Activated effector memory CD4-positive, alpha-beta T cell treated with Interleukin-2 at 50 U/mL for 16 hours (primary cell): ENCODE measurements around the gene HCAR2.
"Not testable (repeated sequence)": the region's sequence is repeated elsewhere in the genome, so short reads cannot be mapped to it uniquely, and the experiment has no call there.

ENCODE experiments used
- DNase-seq: peaks from one replicate; pipeline ENCODE4 v3.0.0-alpha.2; 2020

HCAR2 gene

DNA sequence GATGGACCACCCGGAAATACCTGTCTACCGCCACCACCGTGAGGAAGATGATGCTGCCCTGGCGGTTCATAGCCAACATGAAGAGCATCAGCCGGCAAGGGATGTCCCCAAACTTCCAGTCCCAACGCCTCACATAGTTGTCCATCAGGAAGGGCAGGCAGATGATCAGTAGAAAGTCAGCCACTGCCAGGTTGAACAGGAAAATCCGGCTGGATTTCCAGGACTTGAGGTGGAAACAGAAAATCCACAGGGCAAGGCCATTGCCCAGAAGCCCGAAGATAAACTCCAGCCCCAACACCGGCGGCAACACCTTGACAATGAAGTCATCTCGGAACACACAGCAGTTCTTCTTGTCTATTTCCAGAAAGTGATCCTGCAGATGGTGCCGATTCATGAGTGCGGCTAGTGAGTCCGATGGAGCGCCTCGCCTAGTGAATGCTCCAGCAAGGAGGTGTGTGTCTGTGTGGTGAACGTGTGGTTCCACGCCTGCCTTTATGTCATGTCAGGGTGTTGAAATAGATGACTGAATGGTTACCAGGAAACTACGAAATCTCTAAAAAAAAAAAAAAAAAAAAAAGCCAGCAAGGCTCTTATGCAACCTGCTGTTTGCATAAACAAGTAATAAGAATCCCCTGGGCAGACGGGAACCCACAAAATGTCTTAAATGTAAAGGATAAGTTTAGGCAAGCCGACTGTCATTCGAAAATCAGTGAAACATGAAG lies at the start of gene HCAR2:
TSS of gene HCAR2 (minus strand) at position 468 of the 722 bp plus-strand sequence. CDS start at position 394, 74 bp downstream.
- DNase-seq = not testable (repeated sequence)

DNA sequence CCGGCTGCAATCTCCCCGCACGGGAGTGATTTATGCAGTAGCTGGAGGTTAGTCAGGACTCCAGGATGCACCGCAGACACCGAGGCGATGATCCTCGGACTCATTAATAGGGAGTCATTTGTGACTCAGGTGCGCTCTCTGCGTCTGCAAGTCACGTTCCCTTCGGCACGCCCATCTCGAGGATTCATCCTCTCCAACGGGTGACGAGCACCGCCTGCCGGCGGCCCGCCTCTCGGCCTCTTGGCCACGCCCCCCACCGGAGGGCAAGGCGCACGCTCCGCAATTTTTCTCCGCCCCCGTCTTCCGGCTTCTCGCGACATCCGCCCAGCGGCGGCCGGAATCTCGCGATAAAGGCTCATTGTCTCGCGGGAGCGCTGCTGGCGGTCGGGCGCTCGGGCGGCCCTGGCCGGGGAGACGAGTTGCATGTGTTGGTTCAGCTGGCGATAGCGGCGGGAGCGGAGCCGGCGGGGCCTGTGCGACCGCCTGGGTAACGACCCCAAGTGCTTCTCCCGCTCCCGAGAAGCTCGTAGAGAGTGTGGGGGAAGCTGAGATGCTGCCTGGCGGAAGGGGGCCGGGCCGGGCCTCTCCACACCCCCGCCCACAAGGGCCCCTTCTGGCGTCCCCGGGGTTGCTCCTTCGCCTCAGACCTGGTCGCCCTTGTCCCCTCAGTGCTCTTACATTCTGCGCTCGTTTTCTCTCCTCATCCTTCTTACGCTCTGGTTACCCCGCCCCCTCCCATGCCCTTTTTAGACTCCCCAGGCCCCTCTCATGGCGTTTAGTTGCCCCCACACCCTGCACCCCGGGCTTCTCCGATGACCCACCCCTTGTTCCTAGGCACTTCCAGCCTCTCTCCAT lies 49.5 kb upstream of the HCAR2 start, which contains the start of gene DENR:
TSS of gene DENR (plus strand) at position 361 of the 855 bp plus-strand sequence. CDS start 878 bp downstream, outside the sequence.
- DNase-seq = peak; percentile 100

DNA sequence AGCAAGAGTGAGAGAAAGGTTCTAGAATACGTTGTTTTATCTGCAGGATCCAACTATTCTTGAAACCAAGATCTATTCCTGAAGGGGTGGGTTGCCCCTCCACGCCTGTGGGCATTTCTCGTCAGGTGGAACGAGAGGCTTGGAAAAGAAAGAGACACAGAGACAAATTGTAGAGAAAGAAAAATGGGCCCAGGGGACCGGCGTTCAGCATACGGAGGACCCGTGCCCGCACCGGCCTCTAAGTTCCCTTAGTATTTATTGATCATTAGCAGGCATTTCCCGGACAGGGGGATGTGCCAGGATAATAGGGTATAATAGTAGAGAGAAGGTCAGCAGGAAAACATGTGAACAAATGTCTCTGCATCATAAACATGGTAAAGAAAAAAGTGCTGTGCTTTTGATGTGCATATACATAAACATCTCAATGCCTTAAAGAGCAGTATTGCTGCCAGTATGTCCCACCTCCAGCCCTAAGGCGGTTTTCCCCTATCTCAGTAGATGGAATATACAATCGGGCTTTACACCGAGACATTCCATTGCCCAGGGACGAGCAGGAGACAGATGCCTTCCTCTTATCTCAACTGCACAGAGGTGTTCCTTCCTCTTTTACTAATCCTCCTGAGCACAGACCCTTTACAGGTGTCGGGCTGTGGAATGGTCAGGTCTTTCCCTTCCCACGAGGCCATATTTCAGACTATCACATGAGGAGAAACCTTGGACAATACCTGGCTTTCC lies 47.8 kb upstream of the HCAR2 start:
- DNase-seq = not testable (repeated sequence)

DNA sequence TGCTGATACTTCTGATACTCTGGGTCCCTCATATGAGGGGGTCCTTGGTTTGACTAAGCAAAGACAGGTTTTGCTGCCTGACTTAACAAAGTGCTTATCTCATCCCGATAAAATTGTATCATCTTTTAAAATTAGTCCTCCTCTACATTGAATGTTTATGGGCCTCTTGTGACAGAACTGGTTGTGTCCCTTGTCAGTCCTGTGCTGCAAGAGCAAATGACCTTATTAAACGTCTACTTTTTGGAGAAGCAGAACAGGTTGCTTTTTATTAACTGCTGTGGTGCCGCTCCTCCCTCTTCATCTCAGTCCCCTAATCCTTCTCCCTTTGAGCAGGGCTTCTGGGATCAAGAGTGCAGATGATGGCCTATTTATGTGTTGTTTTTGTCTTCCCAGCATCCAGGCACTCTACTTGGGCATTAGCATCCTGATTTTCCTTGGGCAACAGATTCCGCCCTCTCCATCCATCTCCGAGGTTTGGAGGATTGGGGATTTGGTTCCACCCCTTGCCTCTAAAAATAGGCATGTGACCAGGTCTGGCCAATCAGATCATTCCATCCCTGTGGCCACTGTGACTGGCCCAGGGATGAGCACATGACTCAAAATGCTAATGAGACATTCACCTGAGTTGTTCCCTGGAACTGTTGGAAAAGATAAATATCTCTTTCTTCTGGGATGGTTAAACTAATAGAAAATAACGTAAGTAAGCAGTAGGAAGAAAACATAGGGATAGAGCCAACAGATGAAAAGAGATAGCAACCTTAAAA lies 46.6 kb upstream of the HCAR2 start:
- no peak for DNase-seq

DNA sequence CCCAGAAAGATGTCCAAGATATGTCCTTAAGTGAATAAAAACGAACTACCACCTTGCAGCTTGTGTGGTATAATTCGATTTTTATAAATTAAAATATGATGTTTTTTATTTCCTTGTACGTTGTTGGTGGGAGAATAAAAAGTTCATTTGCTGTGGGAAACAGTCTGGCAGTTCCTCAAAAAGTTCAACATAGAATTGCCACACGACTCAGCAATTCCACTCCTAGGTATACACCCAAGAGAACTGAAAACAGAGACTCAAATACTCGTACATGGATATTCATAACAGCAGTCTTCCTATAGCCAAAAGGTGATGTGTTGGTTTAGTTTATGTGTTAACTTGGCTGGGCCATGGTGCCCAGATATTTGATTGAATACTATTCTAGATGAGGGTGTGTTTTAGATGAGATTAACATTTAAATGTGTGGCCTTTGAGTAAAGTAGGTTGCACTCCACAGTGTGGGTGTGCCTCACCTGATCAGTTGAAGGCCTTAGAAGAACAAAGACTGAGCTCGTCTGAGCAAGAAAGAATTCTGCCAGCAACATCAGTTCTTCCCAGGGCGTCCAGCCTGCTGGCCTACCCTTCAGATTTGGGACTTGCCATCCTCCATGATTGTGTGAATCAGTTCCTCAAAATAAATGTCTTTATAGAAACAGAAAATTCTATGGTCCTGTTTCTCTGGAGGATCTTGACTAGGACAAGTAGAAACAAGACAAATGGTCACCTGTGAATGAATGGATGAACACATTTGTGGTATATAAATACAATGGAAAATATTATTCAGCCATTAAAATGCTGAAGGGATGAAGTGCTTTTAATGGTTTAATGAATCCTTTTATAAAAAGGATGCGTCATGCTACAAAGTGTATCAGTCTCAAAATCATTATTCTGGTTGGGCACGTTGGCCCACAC lies 44.3 kb upstream of the HCAR2 start:
- DNase-seq = no peak

DNA sequence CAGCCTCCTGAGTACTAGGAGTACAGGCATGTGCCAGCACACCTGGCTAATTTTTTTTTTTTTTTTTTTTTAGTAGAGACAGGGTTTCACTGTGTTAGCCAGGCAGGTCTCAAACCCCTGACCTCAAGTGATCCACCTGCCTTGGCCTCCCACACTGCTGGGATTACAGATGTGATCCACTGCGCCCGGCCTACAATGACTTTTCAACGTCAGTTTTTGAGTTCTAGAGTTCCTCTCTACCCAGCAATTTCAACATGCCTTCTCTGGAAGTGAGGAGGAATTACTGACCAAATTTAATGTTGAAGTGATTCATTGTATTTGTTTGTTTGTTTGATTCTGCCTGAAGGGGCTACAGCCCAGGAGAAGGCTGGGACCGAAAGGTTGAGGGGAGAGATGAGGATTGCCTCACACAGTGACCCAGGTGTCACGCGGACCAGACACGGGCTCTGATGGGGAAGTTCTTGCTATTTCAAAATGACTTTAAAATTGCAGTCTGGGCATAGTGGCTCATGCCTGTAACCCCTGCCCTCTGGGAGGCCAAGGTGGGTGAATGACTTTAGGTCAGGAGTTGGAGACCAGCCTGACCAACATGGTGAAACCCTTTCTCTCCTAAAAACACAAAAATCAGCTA lies 40.9 kb upstream of the HCAR2 start:
- DNase-seq = no peak

DNA sequence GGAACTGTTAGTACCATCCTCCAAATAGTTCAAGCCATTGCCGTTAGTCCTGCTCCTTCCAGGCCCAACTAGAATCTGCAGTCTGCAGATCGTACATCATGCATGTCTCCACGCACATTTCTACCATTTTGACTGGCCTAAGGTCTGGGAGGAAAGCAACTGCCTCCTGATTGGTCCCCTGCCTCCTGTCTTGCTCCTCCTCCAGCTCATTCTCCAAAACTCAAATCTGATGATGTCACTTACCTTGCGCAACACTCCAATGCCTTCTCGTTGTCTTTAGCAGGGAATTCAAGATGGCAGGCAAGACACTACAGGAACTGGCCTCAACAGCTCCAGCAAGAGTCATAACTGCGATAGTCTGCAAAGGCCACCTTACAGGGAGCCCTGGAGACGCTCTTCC lies 37.2 kb upstream of the HCAR2 start:
- no peak for DNase-seq

DNA sequence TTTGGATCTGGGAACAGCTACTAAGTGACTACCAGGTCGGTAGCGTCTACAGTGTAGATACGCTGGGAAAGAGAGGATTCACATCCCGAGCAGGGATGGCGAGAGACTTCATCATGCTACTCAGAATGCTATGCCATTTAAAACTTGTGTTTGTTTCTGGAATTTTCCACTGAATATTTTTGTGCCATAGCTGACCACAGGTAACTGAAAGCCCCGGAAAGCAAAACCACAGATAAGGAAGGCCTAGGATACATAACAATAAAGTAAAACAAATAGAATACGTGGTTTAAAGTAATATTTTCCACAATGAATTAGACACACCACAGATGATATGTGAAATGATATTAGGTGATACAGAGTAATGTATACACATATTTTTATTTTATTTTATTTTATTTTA lies 35.4 kb upstream of the HCAR2 start:
- DNase-seq = no peak

DNA sequence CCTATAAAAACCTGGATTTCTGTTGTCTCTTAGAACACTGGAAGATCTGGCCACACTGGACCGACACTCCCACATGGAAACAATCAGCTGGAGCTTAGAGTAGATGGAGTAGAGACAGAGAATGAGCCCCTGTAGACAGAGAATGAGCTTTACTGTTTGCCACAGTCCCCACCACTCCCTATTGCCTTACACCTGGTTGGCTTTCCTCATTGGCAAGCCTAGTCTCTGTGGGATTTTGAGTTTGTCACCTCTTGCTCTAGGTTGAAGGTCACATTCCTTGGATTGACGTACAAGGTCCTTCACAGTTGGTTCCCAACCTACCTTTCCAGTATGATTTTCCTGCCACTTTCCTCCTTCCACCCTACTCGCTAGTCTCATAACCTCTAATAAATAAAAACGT lies 29.5 kb upstream of the HCAR2 start:
- DNase-seq = no peak

DNA sequence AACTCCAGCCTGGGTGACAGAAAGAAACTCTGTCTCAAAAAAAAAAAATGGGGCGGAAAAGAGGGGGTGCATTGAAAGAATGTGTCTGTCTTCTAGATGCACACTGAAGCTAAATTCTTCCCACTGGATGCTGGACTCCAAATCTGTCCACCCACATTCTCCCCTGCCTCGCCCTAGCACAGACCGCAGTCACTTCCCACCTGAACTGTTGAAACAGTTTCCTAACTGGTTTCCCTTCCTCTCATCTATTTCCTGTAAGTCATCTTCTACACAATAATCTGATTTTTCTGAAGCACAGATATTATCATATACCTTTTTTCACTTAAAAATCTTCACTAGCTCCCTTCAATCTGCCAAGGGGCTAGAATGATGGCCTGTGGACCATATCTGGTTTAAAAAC lies 29.0 kb upstream of the HCAR2 start:
- DNase-seq = no peak

DNA sequence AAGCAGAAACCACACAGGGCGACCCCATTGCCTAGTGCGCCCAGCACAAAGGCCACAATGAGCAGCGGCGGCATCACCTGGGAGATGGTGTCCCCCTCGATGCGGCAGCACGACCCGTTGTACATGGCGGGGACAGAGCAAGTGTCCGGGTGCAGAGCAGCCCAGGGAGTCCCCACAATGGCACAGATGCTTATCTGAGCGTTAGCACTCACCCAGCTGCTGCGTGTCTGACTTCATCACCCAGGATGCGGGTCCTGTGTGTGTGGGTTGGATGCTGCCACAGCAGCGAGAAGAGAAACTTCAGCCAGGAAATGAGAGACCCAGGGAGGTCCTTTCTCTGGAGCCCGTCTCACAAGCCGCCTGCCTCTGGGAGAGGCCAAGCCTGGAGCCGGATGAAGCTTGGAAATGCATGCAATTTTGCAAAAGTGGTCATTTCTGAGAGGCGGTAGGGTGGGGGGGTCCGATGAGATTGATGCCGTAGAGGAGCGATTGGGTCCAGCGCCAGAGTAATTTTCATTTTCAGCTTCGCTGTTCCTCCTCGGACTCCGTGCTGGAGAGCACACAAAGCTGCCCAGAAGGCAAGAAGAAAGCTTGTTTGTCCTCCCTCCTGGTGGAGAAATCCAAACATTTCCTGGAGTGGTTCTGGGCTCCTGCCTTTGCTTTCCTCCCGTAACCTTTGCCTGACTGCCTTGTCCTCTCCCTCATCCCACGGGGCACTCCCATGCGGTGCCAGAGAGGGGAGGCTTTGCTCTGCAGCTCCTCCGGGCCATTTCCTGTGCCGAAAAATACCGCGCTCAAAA lies 27.3 kb upstream of the HCAR2 start, which contains the start of gene HCAR1:
TSS of gene HCAR1 (minus strand) at position 630 of the 800 bp plus-strand sequence. CDS start at position 125, 505 bp downstream.
- DNase-seq = peak; percentile 7

DNA sequence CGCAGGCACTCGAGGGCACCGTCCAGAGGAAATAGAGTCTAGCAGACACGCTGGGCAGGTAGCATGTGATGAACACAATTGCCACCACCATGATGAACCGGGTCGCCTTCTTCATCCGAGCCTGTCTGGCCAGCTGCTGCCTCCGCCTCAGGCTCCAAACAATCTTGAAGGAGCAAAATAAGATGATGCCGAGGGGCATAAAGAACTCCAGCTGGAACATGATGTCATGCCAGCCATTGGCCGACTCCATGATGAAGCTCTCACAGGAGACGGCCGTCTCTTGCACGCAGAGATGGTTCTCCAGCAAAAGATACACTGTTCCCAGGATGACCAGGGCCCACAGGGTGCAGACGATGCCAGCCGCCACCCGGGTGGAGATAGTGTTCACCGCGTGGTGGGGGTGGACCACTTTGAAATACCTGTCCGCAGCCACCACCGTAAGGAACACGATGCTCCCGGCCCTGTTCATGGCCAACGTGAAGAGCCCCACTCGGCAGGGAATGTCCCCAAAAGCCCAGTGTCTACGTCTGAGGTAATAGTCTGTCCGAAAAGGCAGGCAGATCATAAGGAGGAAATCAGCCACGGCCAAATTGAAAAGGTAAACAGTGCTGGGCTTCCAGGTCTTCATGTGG lies 26.5 kb upstream of the HCAR2 start:
- DNase-seq = no peak

DNA sequence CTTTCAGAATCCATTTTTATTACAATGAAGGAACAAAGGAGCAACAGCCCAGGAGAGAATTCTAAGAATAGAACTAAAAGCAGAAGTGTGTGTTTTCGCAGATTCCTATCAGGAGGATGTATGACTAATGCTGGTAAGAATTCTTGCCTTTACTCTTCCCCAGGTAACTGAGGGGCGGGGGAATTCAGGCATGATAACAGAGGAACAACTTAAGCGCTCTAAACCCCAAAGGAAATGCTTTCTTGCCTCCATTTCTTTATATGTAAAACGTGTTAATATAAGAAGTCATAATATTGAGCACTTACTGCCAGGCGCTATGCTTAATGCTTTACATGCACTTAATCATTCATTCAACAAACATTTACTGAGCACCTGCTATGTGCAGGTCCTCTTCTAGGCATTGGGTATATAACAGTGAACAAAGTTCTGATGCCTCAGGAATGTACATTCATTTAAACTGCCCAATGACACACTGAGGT lies 23.0 kb upstream of the HCAR2 start:
- DNase-seq = no peak

DNA sequence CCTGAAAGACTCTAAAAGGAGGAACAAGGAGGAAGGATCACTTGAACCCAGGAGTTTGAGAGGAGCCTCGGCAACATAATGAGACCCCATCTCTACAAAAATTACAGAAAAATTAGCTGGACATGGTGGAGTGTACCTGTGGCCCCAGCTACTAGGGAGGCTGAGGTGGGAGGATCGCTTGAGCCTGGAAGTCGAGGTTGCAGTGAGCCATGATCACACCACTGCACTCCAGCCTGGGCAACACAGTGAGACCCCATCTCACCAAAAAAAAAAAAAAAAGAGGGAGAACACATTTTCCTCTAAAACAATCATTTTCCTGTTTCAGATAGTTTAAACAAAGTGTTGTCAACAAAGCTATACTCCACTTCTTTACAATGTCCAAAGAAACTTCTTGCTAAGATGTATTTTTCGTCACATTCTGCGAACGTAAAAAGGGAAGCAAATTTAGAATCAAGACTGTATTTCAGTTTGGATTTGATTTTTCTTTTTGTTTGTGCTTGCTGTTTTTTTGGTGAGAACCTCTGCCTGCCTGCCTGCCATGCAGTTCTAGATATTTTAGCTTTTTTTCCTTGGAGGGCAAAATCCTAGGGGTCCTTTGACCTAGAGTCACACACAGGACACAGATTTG lies 22.4 kb upstream of the HCAR2 start:
- no peak for DNase-seq

DNA sequence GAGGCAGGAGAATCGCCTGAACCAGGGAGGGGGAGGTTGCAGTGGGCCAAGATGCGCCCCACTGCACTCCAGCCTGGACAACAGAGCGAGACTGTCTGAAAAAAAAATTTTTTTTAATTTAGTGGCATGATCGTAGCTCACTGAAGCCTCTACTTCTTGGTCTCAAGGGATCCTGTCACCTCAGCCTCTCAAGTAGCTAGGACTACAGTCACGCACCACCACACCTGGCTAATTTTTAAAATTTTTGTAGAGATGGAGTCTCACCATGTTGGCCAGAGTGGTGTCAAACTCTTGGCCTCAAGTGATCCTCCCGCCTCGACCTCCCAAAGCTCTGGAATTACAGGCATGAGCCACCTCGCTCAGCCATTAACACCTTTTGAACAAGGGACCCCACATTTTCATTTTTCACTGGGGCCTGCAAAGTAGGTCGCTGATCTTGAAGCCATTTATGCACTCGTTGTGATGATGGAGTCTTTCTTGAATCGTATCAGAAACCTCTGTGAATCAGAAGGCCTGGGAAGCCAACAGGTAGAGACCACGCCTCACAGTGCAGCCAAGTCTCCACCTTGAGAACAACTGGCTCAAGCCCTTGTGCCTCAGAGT lies 21.6 kb upstream of the HCAR2 start:
- DNase-seq = no peak

DNA sequence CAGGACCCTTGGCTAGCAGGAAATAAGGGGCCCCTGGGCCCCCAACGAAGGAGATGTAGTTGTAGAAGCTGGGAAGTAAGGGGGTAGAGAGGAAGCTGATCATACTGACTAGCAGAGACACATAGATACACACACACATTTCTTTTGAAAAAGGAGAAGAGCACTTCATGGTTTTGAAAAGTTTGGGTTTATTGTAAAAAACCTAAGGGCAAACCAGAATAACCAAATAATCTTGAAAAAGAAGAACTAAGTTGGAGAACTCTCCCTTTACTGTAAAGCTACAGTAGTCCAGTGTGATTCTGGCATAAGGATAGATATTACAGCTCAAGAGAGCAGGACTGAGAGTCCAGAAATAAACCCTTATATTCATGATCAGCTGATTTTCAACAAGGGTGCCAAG lies 19.2 kb upstream of the HCAR2 start:
- no peak for DNase-seq

DNA sequence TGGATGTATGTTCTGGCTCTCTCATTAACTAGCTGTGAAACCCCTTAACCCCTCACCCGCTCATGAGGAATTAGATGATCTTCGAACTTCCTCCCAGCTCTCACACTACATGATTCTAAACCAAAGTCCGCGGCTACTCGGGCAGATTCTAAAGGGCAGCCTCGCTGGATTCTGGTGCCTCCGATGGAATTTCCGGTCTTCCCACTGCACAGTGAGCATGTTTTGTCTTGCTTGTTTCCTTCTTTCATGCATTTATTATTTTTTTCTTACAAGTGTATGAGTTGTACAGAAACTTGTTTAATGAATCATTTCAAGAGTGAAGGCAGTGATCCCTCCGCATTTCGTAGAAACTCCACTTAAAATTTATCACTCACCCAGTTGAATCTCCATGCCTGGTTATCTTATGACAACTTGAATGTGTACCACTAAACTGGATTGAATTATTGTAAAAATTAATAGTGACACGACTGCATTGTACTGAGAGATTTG lies 17.9 kb upstream of the HCAR2 start:
- no peak for DNase-seq

DNA sequence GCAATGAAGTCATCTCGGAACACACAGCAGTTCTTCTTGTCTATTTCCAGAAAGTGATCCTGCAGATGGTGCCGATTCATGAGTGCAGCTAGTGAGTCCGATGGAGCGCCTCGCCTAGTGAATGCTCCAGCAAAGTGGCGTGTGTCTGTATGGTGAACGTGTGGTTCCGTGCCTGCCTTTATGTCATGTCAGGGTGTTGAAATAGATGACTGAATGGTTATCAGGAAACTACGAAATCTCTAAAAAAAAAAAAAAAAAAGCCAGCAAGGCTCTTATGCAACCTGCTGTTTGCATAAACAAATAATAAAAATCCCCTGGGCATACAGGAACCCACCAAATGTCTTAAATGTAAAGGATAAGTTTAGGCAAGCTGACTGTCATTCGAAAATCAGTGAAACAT lies 13.5 kb upstream of the HCAR2 start, which contains the start of gene HCAR3:
TSS of gene HCAR3 (minus strand) at position 154 of the 400 bp plus-strand sequence. CDS start at position 80, 74 bp downstream.
- not testable (repeated sequence) for DNase-seq
